Hepatocyte (in vitro differentiated cells): ENCODE measurements around the gene JHY.

Source experiments
- EZH2 ChIP-seq: fragments of 200-600 bp; sonication (generic); IDR thresholded peaks from 2 replicates; pipeline ENCODE4 v1.6.1; 2016; ENCODE audit warnings: antibody characterized with exemption, mild to moderate bottlenecking, borderline replicate concordance
- TF ChIP-seq, protein P1 (sequence below): fragments of 200-600 bp; sonication (generic); IDR thresholded peaks from 2 replicates; pipeline ENCODE4 v1.5.1; 2016; ENCODE audit warnings: antibody characterized with exemption, mild to moderate bottlenecking; ENCODE audit not compliant: poor library complexity

DNA sequence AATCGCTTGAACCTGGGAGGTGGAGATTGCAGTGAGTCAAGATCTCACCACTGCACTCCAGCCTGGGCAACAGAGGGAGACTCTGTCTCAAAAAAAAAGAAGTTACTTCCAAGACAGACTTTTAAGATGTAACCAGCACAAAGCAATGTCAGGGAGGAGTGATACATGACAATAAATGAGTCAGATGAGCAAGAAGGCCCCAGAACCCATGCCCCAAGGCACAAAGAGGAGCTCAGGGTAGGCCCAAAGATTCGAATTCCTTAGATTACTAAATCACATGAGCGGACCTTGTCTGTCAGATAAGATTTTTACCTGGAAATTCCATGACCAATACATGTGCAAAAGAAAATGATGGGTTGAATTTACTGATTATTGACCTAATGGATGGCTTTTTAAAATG is 10.5 kb upstream of the JHY start:
- TF ChIP-seq, protein P1, sequence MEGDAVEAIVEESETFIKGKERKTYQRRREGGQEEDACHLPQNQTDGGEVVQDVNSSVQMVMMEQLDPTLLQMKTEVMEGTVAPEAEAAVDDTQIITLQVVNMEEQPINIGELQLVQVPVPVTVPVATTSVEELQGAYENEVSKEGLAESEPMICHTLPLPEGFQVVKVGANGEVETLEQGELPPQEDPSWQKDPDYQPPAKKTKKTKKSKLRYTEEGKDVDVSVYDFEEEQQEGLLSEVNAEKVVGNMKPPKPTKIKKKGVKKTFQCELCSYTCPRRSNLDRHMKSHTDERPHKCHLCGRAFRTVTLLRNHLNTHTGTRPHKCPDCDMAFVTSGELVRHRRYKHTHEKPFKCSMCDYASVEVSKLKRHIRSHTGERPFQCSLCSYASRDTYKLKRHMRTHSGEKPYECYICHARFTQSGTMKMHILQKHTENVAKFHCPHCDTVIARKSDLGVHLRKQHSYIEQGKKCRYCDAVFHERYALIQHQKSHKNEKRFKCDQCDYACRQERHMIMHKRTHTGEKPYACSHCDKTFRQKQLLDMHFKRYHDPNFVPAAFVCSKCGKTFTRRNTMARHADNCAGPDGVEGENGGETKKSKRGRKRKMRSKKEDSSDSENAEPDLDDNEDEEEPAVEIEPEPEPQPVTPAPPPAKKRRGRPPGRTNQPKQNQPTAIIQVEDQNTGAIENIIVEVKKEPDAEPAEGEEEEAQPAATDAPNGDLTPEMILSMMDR, result no peak
- TF ChIP-seq EZH2, result no peak
